Activated CD4-positive, alpha-beta T cell treated with anti-CD3 and anti-CD28 coated beads, Interleukin-2, amount 50 U/mL, for 4 hours (primary cell): ENCODE data around the gene ARAP2.

Experiments used
- DNase-seq, 2 experiments: peaks; one replicate each; pipeline ENCODE4 v3.0.0-alpha.2; 2020

The ARAP2 gene

DNA sequence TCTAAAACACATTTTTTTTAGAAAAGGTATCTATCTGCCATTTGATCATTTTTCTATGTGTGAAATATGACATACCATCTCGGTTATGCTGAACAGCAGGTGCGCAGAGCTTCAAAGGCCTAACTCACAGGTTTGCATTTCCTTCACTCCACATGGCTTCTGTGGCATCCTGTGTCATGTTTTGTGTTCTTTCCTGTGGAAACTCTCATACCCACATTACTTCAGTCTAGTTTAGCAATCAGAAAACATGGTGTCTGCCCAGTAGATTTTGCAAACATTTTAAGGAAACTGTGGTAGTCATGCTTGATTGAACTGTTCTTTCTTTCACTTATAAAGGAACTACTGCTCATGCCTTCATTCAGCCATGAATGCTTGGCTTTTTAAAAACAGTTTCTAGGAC lies 11.3 kb upstream of the ARAP2 start:
- peak; percentile 43 to 46 for DNase-seq

DNA sequence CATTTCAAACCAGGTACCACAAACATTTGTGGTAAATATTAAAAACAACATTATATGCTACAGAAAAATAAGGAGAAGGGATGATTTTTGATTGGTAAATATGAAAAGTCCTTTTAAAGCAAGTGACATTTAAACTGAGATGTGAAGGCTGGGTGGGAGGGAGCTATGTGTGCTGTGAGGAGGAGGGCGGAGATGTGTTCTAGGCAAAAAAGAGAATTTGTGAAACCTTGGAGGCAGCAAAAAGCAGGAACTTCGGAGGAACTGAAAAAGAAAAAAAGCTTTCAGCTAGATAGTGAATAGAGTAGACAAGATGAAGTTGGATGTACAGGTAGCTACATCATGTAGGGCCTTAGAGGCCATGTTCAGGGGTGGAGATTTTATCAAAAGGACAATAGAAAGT lies 10.1 kb upstream of the ARAP2 start:
- no peak for DNase-seq

DNA sequence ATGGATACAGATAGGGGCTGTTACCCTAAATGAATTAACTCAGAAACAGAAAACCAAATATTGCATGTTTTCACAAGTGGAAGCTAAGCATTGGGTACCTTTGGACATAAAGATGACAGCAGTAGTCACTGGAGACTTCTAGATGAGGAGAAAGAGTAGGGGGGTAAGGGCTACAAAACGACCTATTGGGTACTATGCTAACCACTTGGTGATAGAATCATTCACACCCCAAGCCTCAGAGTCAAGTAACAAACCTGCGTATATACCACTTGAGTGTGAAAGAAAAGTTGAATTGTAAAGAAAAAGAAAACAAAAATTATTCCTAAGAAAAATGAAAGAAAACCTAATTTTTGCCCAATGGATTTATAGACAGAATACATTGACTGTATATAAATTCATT lies 7.7 kb upstream of the ARAP2 start:
- no peak for DNase-seq

DNA sequence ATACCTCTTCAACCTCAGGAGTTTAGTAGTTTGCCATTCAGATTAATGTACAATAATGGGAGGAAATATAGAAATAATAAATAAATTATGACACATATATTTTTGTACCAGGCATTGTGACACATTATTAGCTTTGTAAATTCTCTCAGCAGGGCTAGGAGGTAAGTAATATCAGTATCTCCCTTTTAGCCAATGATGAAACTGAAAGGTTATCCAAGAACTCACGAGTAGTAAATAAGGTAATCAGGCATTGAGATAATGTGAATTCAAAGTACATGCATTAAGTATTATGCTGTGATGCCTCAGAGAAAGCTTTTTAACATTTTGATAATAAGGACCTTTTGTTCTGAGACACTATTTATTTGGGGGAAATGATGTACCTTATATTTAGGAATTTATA lies 5.3 kb upstream of the ARAP2 start:
- no peak for DNase-seq

DNA sequence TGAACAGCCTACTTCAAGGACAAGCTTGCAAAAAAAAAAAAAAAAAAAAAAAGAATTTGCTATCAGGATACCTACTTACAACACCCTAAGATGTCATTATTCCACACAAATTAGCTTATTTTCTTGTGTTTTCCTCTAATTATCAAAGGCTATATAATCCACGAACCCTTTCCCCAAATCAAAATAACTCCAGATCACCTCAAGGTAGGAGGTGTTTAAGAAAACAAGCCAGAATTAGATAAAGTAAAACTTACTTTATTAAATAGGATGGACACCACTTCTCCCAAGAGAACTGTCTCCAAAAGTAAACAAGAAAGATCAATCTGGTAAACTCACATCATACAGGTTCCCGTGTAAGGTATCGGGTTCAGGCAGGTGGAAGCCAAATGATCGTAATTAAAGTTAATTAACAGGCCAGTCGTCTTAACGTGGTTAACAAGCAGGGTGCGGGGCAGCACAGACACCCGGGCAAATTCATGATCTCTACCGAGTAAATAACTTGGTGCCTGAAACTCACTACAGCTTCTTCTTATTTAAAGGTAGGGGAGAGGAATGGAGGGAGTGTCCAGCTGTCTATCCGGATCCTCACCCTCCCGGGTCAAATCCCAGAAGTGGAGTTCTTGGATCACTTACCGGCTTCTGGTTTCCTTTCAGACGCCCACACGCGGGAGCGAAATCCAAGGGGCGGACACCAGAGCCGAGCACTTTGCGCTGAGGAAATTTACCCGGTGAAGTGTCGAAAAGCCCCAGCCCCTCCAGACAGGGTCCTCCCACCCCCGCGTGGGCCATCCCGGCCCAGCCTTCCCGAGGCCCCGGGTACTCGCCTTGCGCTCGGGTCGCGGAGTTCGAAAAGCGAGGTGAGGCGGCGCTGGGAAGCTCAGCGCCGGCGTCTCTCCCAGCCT lies 708 bp downstream of the ARAP2 start:
- peak; percentile 45 to 47 for DNase-seq

DNA sequence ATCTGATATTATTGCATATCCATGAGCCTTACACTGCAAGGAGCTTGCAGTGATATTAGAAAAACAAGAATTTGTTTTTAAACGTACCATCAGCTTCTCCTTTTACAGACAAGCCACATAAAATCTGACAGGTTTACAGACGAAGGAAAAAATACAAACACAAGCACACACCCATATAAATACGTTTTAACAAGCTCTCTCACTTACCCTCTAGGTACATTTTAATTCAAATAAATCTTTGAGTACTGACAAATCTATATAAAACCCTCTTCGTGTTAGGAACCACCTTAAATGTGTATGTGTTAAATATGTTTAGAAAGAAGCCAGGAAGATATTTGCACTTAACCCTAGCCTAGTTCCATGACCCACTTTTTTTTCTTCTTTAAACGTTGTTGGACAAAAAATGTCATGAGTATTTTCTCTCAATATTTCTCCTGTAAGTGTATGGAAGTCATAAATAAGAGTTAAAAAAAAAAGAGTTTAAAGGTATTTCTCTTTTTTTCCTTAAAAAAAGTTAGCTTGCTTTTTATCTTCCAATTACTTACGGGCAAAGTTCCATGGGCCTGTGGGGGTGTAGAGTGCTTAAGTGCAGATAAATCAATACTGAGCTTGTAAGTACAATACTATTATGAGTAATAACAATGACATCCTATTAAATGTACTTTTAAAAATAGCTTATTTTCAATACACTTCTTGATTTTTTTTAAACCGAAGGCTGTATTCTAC lies 1.5 kb downstream of the ARAP2 start:
- no peak for DNase-seq

DNA sequence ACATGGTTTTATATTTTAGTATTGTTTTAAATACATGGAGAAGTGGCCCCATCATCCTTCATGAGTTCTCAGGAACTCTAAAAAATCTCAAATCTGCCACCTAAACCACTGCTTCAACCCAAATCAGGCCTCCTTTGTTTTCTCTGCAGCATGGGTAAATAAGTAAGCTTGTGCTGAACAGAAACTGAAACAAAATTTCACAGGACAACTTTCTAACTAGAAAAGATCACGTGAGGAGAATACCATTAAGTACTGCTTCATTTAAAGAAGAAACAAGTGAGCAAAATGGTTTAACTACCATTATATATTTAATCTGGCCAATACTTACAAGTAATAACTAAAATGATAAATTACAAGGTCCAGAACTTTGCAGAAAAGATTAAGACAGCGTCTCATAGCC lies 2.5 kb downstream of the ARAP2 start:
- DNase-seq: no peak

DNA sequence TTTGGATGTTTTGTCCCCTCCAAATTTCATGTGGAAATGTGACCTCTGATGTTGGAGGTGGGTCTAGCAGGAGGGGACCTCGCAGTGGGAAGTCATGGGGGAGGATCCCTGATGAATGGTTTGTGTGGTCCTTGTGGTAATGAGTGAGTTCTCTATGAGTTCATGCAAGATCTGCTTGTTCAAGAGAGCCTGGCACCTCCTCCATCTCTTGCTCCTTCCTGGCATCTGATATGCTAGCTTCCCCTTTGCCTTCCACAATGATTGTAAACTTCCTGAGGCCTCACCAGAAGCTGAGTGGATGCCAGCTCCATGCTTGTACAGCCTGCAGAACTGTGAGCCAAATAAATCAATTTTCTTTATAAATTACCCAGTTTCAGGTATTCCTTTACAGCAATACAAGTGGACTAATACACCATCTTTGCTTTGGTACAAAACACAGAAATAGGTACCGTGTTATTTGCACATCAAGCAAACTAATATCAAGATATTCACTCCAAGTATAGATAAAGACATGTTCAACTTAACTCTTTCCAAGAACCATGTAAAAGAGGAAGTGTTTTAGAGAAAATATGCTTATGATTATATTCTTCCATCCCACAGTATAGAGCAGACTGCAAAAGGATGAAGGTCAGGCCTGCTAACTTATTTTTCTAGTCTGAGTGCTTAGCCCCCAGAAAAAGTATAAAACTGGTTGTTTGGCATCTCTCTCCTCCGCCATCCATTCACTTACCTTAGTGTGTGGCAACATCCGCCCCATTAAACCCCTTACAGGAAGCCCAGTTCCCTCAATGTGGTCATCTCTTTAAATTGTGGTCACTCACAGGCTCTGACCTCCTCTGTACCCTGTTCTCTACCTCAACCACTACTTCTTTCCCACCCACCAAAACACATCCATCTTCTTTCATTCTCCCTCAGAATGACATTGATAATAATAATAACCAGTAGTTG lies 6.7 kb downstream of the ARAP2 start:
- no peak for DNase-seq

DNA sequence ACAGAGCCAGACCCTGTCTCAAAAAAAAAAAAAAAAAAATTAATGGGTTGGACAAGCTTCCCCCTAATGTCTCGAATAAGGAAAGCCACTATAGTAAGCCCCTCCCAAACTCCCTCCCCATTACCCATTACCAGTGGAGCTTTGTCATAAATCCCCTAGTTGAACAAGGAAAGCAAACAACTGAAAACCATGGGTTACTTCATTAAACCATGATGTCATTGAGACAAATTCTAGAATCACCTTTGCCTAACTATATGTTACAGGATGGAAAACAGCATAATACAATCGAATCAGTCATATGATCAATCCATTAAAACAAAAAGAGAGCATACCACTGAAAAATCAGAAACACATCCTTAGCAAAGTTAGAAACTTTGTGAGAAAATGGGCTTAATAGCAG lies 8.2 kb downstream of the ARAP2 start:
- DNase-seq: no peak

DNA sequence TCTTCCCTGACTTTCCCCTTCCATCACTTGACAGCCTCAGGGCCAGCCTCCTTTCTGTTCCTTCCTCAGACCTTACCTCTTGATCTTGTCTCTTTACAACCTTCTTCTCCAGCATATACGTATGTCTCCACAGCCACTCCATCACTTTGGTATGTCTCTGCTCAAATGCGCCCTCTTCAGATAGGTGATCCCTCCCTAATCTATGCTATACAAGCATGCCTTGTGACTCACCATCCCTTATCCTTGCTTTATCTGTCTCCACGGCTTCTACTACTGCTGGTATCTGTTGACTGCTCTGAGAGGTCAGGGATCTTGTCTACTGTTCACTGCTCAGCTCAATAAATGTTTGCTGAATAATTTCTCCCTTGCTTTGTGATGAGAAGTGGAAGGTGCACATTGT lies 9.0 kb downstream of the ARAP2 start:
- DNase-seq: no peak

DNA sequence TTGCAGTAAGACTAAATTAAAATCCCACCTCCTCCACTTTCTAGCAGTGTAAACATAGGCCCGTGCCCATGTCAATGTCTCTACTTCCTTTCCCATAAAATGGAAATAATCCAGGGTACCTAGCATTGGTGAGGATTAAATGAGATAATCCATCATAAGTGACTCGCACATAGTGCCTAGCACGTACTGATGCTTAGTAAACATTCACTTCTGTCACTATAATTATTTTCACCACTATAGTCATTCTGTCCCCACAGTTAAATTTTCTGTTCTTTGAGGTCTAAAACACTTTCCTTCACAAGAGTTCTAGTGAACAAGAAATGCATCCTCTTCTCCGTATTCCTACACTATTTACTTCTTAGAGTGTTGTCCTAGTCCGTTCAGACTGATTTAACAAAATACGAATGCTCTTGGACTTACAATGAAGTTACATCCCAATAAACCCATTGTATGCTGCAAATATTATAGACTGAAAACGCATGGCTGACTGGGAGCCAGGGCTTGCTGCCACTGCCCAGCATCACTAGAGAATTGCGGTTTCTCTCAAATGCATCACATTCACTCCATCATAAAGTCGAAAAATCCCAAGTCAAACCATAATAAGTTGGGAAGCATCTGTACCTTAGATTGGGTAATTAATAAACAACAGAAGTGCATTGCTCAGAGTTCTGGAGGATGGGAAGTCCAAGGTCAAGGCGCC lies 10.6 kb downstream of the ARAP2 start:
- no peak for DNase-seq

DNA sequence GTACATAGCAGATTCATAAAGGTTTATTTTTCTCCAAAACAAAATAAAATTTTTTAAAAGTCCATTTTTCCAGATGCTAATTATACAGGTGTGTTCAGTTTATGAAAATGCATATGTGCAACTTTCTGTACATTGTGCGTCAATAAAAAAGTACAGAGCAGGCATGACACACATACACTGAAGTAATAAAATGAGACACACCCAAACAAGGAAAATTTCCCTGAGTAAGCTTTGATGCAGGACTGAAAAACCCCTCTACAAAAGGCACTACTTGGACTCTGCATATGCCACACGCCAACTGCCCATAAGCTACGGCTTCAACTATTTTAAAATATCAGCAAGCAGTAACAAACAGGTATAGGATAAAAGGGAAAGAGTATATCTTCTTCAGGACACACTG lies 13.8 kb downstream of the ARAP2 start:
- DNase-seq: no peak

DNA sequence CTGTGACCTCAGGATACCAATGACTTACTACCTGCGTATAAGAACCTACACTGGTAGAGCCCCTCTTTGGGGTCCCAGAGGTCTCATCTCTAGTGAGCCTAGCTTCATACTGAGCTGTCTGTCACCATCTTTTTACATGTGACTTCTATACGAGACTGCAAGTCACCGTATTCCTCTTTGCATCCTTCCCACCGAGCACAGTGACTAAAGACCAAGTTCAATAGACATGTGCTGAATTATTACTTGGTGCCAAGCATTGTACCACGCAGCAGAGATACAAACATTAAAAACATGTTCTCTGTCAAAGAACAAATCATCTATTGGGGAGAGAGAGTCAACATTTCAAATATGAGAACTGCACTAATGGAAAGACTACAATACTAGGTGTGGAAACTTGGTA lies 16.4 kb downstream of the ARAP2 start:
- DNase-seq: no peak

DNA sequence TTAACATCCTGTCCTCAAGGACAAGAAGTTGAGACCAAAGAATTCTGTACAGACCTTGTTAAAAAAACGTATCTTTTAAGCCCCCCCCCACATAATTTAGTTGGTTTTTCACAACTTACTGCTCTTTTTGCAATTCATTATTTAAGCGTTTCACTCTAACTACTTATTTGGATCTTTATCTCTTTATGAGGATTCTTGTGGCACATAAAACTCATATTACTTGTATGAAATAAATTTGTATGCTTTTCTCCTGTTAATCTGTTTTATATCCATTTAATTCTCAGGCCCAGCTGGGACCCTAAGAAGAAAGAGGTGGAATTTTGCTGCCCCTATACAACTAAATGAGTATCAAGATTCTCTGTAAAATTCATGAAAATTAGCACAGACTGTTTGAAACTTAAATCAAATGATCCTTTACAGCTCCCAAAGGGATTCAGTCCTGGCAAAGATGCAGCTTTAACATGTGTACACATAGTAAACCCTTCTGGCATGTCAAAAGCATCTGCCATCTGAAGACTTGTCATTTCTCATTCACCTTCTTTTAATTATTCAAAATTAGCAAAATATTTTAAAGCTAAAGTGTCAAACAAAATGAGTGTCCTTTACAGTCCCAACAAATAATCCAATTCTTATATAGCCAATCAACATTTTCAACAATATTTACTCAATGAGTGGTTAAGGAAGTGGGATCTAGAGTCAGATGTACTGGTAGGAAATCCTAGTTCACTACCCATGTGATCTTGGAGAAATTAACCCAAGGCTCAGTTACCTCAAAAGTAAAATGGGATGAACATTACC lies 17.7 kb downstream of the ARAP2 start:
- no peak for DNase-seq

DNA sequence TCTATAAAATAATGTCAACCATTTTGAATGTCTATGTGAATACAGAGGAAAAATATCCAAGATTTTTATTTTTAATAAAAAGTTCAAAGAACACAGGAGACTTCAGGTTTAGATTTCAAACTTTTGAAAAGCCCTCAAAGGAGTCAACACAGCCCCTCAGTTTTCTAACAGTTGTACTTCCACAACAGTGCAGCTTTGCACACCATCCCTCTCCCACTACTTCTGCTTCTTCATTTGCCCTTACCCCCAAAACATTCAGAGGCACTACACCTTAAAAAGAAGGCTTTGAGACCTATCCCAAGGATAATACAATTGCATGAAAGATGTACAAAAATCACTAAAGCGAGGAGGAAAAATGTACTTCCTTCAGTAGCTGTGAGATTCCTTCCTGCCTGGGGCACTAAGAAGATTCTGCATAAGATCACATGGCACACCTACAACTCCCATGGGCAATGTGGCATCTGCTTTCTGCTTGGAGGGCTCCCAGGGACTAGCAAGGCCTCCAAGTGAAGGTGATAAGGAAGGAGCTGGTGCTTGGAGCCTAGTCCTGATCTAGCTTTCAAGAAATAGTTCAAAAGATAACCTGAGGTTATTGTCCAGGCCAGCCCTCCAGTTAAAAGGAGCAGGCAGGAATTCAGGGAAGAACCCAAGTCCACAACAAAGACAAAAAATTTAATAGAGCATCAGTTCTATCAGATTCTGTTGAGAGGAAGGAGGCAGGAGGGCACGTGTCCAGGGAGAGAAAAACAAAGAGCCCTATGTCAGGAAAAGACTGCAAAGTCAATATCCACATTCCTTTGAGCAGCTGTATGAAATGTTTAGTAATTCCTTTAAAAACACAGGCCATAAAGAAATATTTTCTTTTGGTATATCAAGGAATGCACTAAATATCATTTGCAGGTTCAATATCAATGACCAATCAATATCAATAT lies 19.1 kb downstream of the ARAP2 start:
- DNase-seq: no peak

DNA sequence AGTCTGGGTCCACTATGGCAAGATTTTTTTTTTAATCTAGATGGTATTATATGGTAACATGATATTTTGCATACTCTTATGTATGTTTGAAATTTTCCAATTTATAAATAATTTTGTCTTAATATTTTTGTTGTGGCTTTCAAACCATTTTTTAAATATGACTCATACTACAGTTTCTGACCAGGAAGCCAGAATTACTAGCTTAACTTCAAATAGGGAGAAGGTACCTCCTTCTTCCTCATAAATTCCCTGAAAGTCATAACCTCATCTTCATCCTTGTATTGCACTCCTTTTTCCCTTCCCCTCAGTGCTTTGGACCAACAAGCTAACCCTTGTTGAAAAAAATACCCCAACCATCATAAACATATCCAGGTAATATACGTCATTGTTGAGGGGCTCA lies 21.6 kb downstream of the ARAP2 start:
- DNase-seq: no peak

DNA sequence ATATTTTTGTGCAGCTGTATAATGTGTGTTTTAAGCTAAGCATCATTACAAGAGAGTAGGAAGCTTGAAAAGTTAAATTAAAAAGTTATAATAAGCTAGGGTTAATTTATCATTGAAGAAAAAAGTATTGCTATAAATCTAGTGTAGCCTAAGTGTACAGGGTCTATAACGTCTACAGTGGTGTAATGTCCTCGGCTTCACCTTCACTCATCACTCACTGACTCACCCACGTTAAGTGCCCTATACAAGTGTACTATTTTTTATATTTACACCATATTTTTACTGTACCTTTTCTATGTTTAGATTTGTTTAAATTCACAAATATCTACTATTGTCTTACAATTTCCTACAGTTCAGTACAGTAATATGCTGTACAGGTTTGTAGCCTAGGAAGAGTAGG lies 23.5 kb downstream of the ARAP2 start:
- no peak for DNase-seq

DNA sequence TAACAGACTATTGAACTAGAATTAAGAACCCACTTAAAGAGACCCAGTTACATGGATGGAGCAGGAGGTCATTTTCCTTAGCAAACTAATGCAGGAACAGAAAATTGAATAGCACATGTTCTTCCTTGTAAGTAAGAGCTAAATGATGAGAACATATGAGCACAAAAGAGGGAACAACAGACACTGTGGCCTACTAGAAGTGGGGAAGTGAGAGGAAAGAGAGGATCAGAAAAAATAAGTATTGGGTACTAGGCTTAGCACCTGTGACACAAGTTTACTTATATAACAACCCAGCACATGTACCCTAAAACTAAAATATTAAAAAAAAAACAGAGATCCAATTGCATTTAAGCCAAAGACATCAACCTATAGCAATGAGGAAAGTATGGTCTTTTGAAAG lies 26.2 kb downstream of the ARAP2 start:
- no peak for DNase-seq

DNA sequence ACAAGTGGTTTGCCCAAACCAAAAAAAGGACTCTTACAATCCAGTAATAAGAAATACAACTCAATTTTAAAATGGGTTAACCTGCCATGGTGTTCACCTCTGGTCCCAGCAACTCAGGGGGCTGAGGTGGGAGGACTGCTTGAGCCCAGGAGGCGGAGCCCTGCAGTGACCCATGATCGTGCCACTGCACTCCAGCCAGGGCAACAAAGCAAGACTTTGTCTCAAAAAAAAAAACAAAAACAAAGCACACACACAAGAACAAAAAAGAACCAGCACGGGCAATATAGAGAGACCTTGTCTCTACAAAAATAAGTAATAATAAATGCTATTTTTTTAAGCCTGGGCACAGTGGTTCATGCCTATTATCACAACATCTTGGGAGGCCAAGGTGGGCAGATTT lies 28.7 kb downstream of the ARAP2 start:
- DNase-seq: no peak

DNA sequence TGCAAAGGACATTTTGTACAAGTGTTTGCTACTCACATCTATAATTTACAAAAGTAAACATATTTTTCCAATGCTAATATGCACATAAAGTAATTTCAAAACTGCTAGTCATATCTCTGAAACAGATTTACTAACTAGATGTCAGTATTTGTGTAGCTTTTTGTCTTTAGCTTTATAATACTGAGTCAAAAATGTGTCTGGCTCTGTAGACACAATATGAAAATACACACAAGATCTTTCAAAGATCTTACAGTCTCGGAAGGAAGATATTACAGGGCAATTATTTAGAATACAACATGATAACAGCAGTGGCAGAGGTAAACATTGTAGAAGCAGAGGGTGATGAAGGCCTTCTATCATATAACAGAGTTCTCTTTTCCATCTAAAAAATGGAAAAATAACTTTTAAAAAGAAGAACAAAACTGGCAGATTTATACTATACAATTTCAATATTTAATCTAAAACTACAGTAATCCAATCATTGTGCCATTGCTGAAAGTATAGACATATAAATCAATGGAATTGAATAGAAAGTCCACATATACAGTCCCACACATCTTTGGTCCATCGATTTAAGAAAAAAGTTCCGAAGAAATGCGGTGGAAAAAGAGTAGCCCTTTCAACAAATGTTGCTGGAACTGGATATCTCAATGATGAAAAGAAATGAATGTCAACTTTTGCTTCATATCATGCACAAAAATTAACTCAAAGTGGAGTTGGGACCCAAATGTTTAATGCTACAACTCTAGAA lies 29.4 kb downstream of the ARAP2 start:
- DNase-seq: no peak
